Keratinocyte (primary cell): ENCODE results near the gene PAPPA. TPM values are rescaled to one million over a fixed set of nuclear protein-coding genes. Genes with fewer than 3 reads are reported as not detected.

Experiments used
- DNase-seq: peaks from one replicate; pipeline ENCODE4 v3.0.0-alpha.2; 2011; ENCODE audit warnings: low read depth, missing footprints, low spot score
- FAIRE-seq: peaks from 2 replicates; lab custom pipeline; 2011; peaks lifted over from hg19 to GRCh38; lab: Jason Lieb, UNC
- H2AFZ ChIP-seq: 2 replicates; pipeline ENCODE4 v1.6.0; 2012; ENCODE audit warnings: low read length, control low read depth, inconsistent platforms; ENCODE audit not compliant: control insufficient read depth
- H3K27ac ChIP-seq: 2 replicates; pipeline ENCODE4 v1.5.1; 2011; ENCODE audit warnings: low read length; ENCODE audit not compliant: control insufficient read depth, insufficient read depth
- H3K27me3 ChIP-seq: 3 replicates; pipeline ENCODE4 v1.6.0; 2011; ENCODE audit warnings: low read length; ENCODE audit not compliant: control insufficient read depth, insufficient read depth; ENCODE audit errors: extremely low read depth
- H3K36me3 ChIP-seq, 2 experiments: 2 replicates in 1 of 2; 3 replicates in 1 of 2; pipeline ENCODE4 v1.5.1; 2011; ENCODE audit warnings: low read length in 2 of 2, mild to moderate bottlenecking in 1 of 2; ENCODE audit not compliant: control insufficient read depth in 2 of 2, insufficient read depth in 2 of 2; ENCODE audit errors: extremely low read depth in 1 of 2
- H3K4me1 ChIP-seq: 3 replicates; pipeline ENCODE4 v1.5.1; 2011; ENCODE audit warnings: low read length; ENCODE audit not compliant: control insufficient read depth, insufficient read depth; ENCODE audit errors: extremely low read depth
- H3K4me2 ChIP-seq: 3 replicates; pipeline ENCODE4 v1.6.0; 2011; ENCODE audit warnings: low read depth, low read length; ENCODE audit not compliant: control insufficient read depth, insufficient read depth; ENCODE audit errors: extremely low read depth
- H3K4me3 ChIP-seq, 3 experiments: fragments of 200-600 bp in 1 of 3; sonication (generic) in 1 of 3; 2 replicates in 2 of 3; 3 replicates in 1 of 3; pipeline ENCODE4 v1.5.1; 2011 to 2016; ENCODE audit warnings: low read length in 3 of 3, mild to moderate bottlenecking in 3 of 3, control low read depth in 2 of 3, inconsistent platforms in 1 of 3, low read depth in 1 of 3, mixed read lengths in 1 of 3, mixed run types in 1 of 3, moderate library complexity in 1 of 3; ENCODE audit not compliant: control insufficient read depth in 2 of 3, insufficient read depth in 2 of 3; ENCODE audit errors: extremely low read depth in 1 of 3
- H3K79me2 ChIP-seq: 2 replicates; pipeline ENCODE4 v1.6.0; 2012; ENCODE audit warnings: low read length; ENCODE audit not compliant: control insufficient read depth, insufficient read depth
- H3K9ac ChIP-seq: 3 replicates; pipeline ENCODE4 v1.6.0; 2011; ENCODE audit warnings: low read length; ENCODE audit not compliant: control insufficient read depth, insufficient read depth; ENCODE audit errors: extremely low read depth
- H3K9me1 ChIP-seq: 3 replicates; pipeline ENCODE4 v1.6.0; 2011; ENCODE audit warnings: low read length; ENCODE audit not compliant: control insufficient read depth, insufficient read depth; ENCODE audit errors: extremely low read depth
- H3K9me3 ChIP-seq: 2 replicates; pipeline ENCODE4 v1.5.1; 2012; ENCODE audit warnings: low read depth, low read length; ENCODE audit not compliant: control insufficient read depth
- H4K20me1 ChIP-seq: 3 replicates; pipeline ENCODE4 v1.6.0; 2011; ENCODE audit warnings: low read length; ENCODE audit not compliant: control insufficient read depth, insufficient read depth; ENCODE audit errors: extremely low read depth
- EZH2 ChIP-seq: IDR thresholded peaks from one replicate; pipeline ENCODE4 v1.6.1; 2012; ENCODE audit warnings: inconsistent platforms, mild to moderate bottlenecking, low read length, moderate library complexity
- dilution Hi-C: fragments of 300-500 bp; cut with MboI; formaldehyde crosslinking; loops from one replicate; pipeline ENCODE4 v1.7.0; 2020; ENCODE audit warnings: low sequenced_read_pairs; ENCODE audit not compliant: extremely low pct_ligation_motif_present
- polyA plus RNA-seq, 5 experiments: library from polyadenylated mRNA; depleted of rRNA in 3 of 5; stranded (reverse) in 3 of 5; stranded (forward) in 1 of 5; unstranded in 1 of 5; fragments of >200 nt; gene quantifications; 1 replicate in 1 of 5; 2 replicates in 3 of 5; 3 replicates in 1 of 5; pipeline versions ENCODE4 v1.2.1 to v1.2.3, GENCODE V29; 2011 to 2012; ENCODE audit warnings: missing spikeins in 2 of 5, low read depth in 1 of 5, low replicate concordance in 1 of 5
- TF ChIP-seq, protein P1 (sequence below), 3 experiments: IDR thresholded peaks in 1 of 3; conservative IDR thresholded peaks in 1 of 3; optimal IDR thresholded peaks in 1 of 3; 2 replicates in 2 of 3; 3 replicates in 1 of 3; pipeline versions ENCODE3 to v1.5.1; 2011; ENCODE audit warnings: low read length in 3 of 3, mild to moderate bottlenecking in 3 of 3, moderate library complexity in 2 of 3, control low read depth in 1 of 3, inconsistent platforms in 1 of 3; ENCODE audit not compliant: insufficient read depth in 2 of 3; ENCODE audit errors: extremely low read depth in 1 of 3

PAPPA gene
- polyA plus RNA-seq, 1 donor (not counting 4 experiments of a cell fraction or from before 2014, with no cell fraction given), result 0.77 TPM

DNA sequence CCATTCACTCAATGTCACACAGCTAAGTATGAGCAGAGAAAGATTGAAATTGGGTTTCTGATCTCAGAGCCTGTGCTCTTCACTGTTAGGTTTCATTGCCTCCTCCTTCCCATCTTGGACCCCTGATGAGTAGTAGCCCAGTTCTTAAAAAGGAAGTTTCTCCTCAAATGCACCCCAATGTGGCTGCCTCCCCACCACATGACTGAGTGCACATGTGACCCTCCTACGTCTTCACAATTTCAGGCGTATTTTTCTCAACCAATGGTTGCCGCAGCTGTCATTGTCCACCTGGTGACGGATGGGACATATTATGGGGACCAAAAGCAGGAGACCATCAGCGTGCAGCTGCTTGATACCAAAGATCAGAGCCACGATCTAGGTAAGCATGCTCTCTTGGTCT, 178.5 kb downstream of the PAPPA start:
- Histone ChIP-seq H2AFZ (no peak overlapping the region), H4K20me1 (no peaks in the 10 kb centered on the region), H3K27ac (no peak overlapping the region), H3K4me3 (no peak overlapping the region), H3K4me1 (no peaks in the 10 kb centered on the region), H3K9me3 (no peaks in the 10 kb centered on the region), H3K4me2 (no peak overlapping the region), H3K79me2 (no peaks in the 10 kb centered on the region), H3K9ac (no peak overlapping the region), H3K9me1 (no peaks in the 10 kb centered on the region), H3K36me3 (no peaks in the 10 kb centered on the region), H3K27me3 (no peaks in the 10 kb centered on the region)
- no peak for DNase-seq
- no peak for FAIRE-seq
- no peak for TF ChIP-seq EZH2
- TF ChIP-seq, protein P1, sequence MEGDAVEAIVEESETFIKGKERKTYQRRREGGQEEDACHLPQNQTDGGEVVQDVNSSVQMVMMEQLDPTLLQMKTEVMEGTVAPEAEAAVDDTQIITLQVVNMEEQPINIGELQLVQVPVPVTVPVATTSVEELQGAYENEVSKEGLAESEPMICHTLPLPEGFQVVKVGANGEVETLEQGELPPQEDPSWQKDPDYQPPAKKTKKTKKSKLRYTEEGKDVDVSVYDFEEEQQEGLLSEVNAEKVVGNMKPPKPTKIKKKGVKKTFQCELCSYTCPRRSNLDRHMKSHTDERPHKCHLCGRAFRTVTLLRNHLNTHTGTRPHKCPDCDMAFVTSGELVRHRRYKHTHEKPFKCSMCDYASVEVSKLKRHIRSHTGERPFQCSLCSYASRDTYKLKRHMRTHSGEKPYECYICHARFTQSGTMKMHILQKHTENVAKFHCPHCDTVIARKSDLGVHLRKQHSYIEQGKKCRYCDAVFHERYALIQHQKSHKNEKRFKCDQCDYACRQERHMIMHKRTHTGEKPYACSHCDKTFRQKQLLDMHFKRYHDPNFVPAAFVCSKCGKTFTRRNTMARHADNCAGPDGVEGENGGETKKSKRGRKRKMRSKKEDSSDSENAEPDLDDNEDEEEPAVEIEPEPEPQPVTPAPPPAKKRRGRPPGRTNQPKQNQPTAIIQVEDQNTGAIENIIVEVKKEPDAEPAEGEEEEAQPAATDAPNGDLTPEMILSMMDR (optimal IDR thresholded peaks at IDR 0.05 in 1 of 3, IDR thresholded peaks at IDR 0.05 in 1 of 3, conservative IDR thresholded peaks at IDR 0.05 in 1 of 3; ENCODE audit: extremely low read depth in 1 of 3, insufficient read depth in 2 of 3, low read length in 3 of 3), result no peak
- dilution Hi-C loops, result no loop called here

- Histone ChIP-seq H2AFZ (no peak overlapping the region), H3K4me3 (no peak overlapping the region), H3K4me2 (no peak overlapping the region), H3K4me1 (no peaks in the 10 kb centered on the region), H3K9ac (no peak overlapping the region), H3K27me3 (no peaks in the 10 kb centered on the region), H3K9me3 (no peaks in the 10 kb centered on the region), H3K27ac (no peak overlapping the region), H3K79me2 (no peaks in the 10 kb centered on the region), H3K36me3 (no peaks in the 10 kb centered on the region), H4K20me1 (no peaks in the 10 kb centered on the region), H3K9me1 (no peaks in the 10 kb centered on the region)
- TF ChIP-seq EZH2, result no peak
- TF ChIP-seq, protein P1 (optimal IDR thresholded peaks at IDR 0.05 in 1 of 3, IDR thresholded peaks at IDR 0.05 in 1 of 3, conservative IDR thresholded peaks at IDR 0.05 in 1 of 3; ENCODE audit: extremely low read depth in 1 of 3, insufficient read depth in 2 of 3, low read length in 3 of 3), result no peak
- FAIRE-seq, result no peak
- no peak for DNase-seq
- dilution Hi-C loops, result no loop called here
Observed at GRCh38 chr9:116333254-116333653, 179.7 kb downstream of the PAPPA start.
